GM12878 (cell line): ENCODE data around the gene FOXL1. TPM values are rescaled to one million over a fixed set of nuclear protein-coding genes. Genes with fewer than 3 reads are reported as not detected.

Experiments
- ATAC-seq: fragments of 200-7000 bp; cut with Tn5 transposase; 3 replicates; pipeline ENCODE4 v1.9.1; 2020; ENCODE audit warnings: mild to moderate bottlenecking, moderate library complexity
- BruUV-seq: library from RNA; stranded (reverse); fragments of 400-500 nt; replicated peaks from 2 replicates; lab custom pipeline; 2021; lab: Mats Ljungman, UMichigan
- CTCF ChIA-PET: fragments of 300-600 bp; sonication (Branson Sonifier 250); formaldehyde crosslinking; extraction: SDS; loops from one replicate; lab custom pipeline; 2021; ENCODE audit warnings: inconsistent platforms; lab: Yijun Ruan, JAX
- POLR2A ChIA-PET: fragments of 350-600 bp; formaldehyde crosslinking; extraction: SDS; loops from one replicate; lab custom pipeline; 2021; ENCODE audit warnings: inconsistent platforms; lab: Charles Lee
- RAD21 ChIA-PET: fragments of 300-600 bp; sonication (Branson Sonifier 250); formaldehyde crosslinking; loops from one replicate; lab custom pipeline; 2023; ENCODE audit warnings: antibody characterized with exemption; ENCODE audit not compliant: unreplicated experiment; lab: Charles Lee
- SMC1A ChIA-PET: fragments of 300-600 bp; sonication (Branson Sonifier 250); formaldehyde crosslinking; loops from one replicate; lab custom pipeline; 2023; ENCODE audit not compliant: unreplicated experiment, uncharacterized antibody; lab: Charles Lee
- DNase-seq: peaks from one replicate; pipeline ENCODE4 v3.0.0-alpha.2; 2011; ENCODE audit warnings: low read depth, low spot score
- FAIRE-seq: peaks from 3 replicates; lab custom pipeline; 2011; peaks lifted over from hg19 to GRCh38; lab: Jason Lieb, UNC
- H2AFZ ChIP-seq: 2 replicates; pipeline ENCODE4 v1.6.0; 2011; ENCODE audit warnings: low read depth, low read length, control low read depth; ENCODE audit not compliant: control insufficient read depth
- H3K27ac ChIP-seq: 2 replicates; pipeline ENCODE4 v1.5.1; 2011; ENCODE audit warnings: control low read depth; ENCODE audit not compliant: control insufficient read depth, insufficient read depth
- H3K27me3 ChIP-seq, 2 experiments: replicated peaks in 1 of 2; 2 replicates each; pipeline versions ENCODE4 v1.6.0 to v1.6.1; 2011; ENCODE audit warnings: low read length in 1 of 2; ENCODE audit not compliant: control insufficient read depth in 2 of 2, insufficient read depth in 2 of 2
- H3K36me3 ChIP-seq, 2 experiments: 2 replicates each; pipeline ENCODE4 v1.5.1; 2011; ENCODE audit warnings: low read length in 1 of 2; ENCODE audit not compliant: control insufficient read depth in 2 of 2, insufficient read depth in 2 of 2
- H3K4me1 ChIP-seq: 2 replicates; pipeline ENCODE4 v1.6.1; 2011; ENCODE audit warnings: mild to moderate bottlenecking, low read length, moderate library complexity, mixed read lengths; ENCODE audit not compliant: control insufficient read depth, insufficient read depth
- H3K4me2 ChIP-seq: 2 replicates; pipeline ENCODE4 v1.6.0; 2011; ENCODE audit warnings: control low read depth; ENCODE audit not compliant: control insufficient read depth, insufficient read depth
- H3K4me3 ChIP-seq: fragments of 200-600 bp; sonication (generic); 2 replicates; pipeline ENCODE4 v1.5.1; 2016
- H3K79me2 ChIP-seq: 2 replicates; pipeline ENCODE4 v1.6.0; 2011; ENCODE audit warnings: low read length; ENCODE audit not compliant: control insufficient read depth, insufficient read depth
- H3K9ac ChIP-seq: 2 replicates; pipeline ENCODE4 v1.8.0; 2011; ENCODE audit warnings: low read length, control low read depth, mixed read lengths; ENCODE audit not compliant: control insufficient read depth, insufficient read depth
- H3K9me3 ChIP-seq: replicated peaks from 3 replicates; pipeline ENCODE4 v1.5.1; 2011; ENCODE audit warnings: mild to moderate bottlenecking, low read length; ENCODE audit not compliant: control insufficient read depth, insufficient read depth
- H4K20me1 ChIP-seq: 2 replicates; pipeline ENCODE4 v1.6.0; 2011; ENCODE audit not compliant: control insufficient read depth, insufficient read depth
- DPF2 ChIP-seq: fragments of 450-650 bp; IDR thresholded peaks from 2 replicates; pipeline ENCODE4 v1.6.1; 2017; ENCODE audit warnings: mild to moderate bottlenecking
- EGR1 ChIP-seq, 2 experiments: IDR thresholded peaks; 1 replicate in 1 of 2; 2 replicates in 1 of 2; pipeline ENCODE4 v1.6.1; 2011 to 2012; ENCODE audit warnings: low read depth in 2 of 2, low read length in 2 of 2, borderline replicate concordance in 1 of 2, mild to moderate bottlenecking in 1 of 2, moderate library complexity in 1 of 2
- ESRRA ChIP-seq: IDR thresholded peaks from 2 replicates; pipeline ENCODE4 v1.6.1; 2012; ENCODE audit warnings: mild to moderate bottlenecking, low read length, improper control_type of control experiment
- GABPA ChIP-seq: IDR thresholded peaks from 2 replicates; pipeline ENCODE4 v1.6.1; 2014; ENCODE audit warnings: antibody characterized with exemption, low read depth, mild to moderate bottlenecking, inconsistent platforms
- GATAD2B ChIP-seq: fragments of 450-650 bp; conservative IDR thresholded peaks from 2 replicates; pipeline ENCODE4 v1.6.1; 2017; ENCODE audit warnings: low read depth, mild to moderate bottlenecking, moderate library complexity
- HDGF ChIP-seq: fragments of 450-650 bp; IDR thresholded peaks from 2 replicates; pipeline ENCODE4 v1.6.1; 2016; ENCODE audit warnings: antibody characterized with exemption
- MYC ChIP-seq: IDR thresholded peaks from 2 replicates; pipeline ENCODE4 v1.6.1; 2011; ENCODE audit warnings: mild to moderate bottlenecking, low read length, moderate library complexity, inconsistent platforms; ENCODE audit not compliant: insufficient read depth, insufficient replicate concordance, insufficient read length, severe bottlenecking
- NR2F1 ChIP-seq: fragments of 450-650 bp; conservative IDR thresholded peaks from 2 replicates; pipeline ENCODE4 v1.6.1; 2017; ENCODE audit warnings: mild to moderate bottlenecking
- POLR2AphosphoS5 ChIP-seq: IDR thresholded peaks from 2 replicates; pipeline ENCODE4 v1.6.1; 2011; ENCODE audit warnings: mild to moderate bottlenecking, low read length, inconsistent platforms
- RAD21 ChIP-seq: IDR thresholded peaks from 2 replicates; pipeline ENCODE4 v1.6.1; 2011; ENCODE audit warnings: mild to moderate bottlenecking, low read depth, low read length, moderate library complexity; ENCODE audit not compliant: insufficient read depth
- RCOR1 ChIP-seq: conservative IDR thresholded peaks from 2 replicates; pipeline ENCODE4 v1.6.1; 2012; ENCODE audit warnings: low read depth, low read length, improper control_type of control experiment
- RFX5 ChIP-seq: IDR thresholded peaks from 2 replicates; pipeline ENCODE4 v1.6.1; 2011; ENCODE audit warnings: low read depth, low read length, improper control_type of control experiment
- SUPT20H ChIP-seq: IDR thresholded peaks from 2 replicates; pipeline ENCODE4 v1.6.1; 2011; ENCODE audit warnings: low read depth, mild to moderate bottlenecking, low read length, moderate library complexity, borderline replicate concordance; ENCODE audit not compliant: control insufficient read depth
- ZSCAN29 ChIP-seq: fragments of 450-650 bp; IDR thresholded peaks from 2 replicates; pipeline ENCODE4 v1.6.1; 2017; ENCODE audit warnings: mild to moderate bottlenecking, moderate library complexity
- WGBS: methylation state at CpG from one replicate; pipeline ENCODE4 v1.1.6; 2016; ENCODE audit warnings: low lambda C conversion rate; ENCODE audit not compliant: insufficient replicate concordance, insufficient coverage; ENCODE audit errors: missing lambda C conversion rate; 5-methylcytosine and 5-hydroxymethylcytosine counted together
- in situ Hi-C: fragments of 300-500 bp; cut with MboI; formaldehyde crosslinking; loops from 9 replicates; pipeline ENCODE4 v1.14.3; 2018; ENCODE audit warnings: mixed read lengths
- intact Hi-C: fragments of 100-400 bp; cut with micrococcal nuclease; formaldehyde crosslinking; loops from one replicate; pipeline ENCODE4 v1.14.2; 2022; ENCODE audit not compliant: unreplicated experiment
- polyA plus RNA-seq, 11 experiments: library from polyadenylated mRNA; depleted of rRNA in 4 of 11; unstranded in 6 of 11; stranded (reverse) in 5 of 11; fragments of >200 nt; fragmentation: Nextera tagmentation in 4 of 11; fragmentation: Illumina TruSeq in 1 of 11; extraction: Ambion mirVana in 4 of 11; extraction: Trizol in 1 of 11; gene quantifications; 1 replicate in 1 of 11; 2 replicates in 10 of 11; pipeline versions ENCODE4 v1.2.1 to v1.2.3, GENCODE V29; 2011 to 2016; ENCODE audit warnings: inconsistent platforms in 2 of 11, missing spikeins in 2 of 11, low read depth in 1 of 11
- total RNA-seq, 4 experiments: library from RNA; depleted of rRNA in 3 of 4; stranded (reverse); fragments of >200 nt in 3 of 4; fragmentation: Illumina TruSeq in 1 of 4; extraction: Trizol in 1 of 4; gene quantifications; 2 replicates each; pipeline versions ENCODE4 v1.2.1 to v1.2.3, GENCODE V29; 2013 to 2021
- TF ChIP-seq, protein P1 (sequence below): fragments of 450-650 bp; IDR thresholded peaks from 2 replicates; pipeline ENCODE4 v1.6.1; 2017; ENCODE audit warnings: mild to moderate bottlenecking, low read depth, inconsistent platforms; ENCODE audit not compliant: poor library complexity, severe bottlenecking
- TF ChIP-seq, protein P2 (sequence below): IDR thresholded peaks from 2 replicates; pipeline ENCODE4 v1.6.1; 2012; ENCODE audit warnings: low read depth, low read length, improper control_type of control experiment
- TF ChIP-seq, protein P3 (sequence below): fragments of 450-650 bp; IDR thresholded peaks from 2 replicates; pipeline ENCODE4 v1.6.1; 2017; ENCODE audit warnings: borderline replicate concordance
- TF ChIP-seq, protein P4 (sequence below): fragments of 450-650 bp; conservative IDR thresholded peaks from 2 replicates; pipeline ENCODE4 v1.6.1; 2017; ENCODE audit warnings: mild to moderate bottlenecking, moderate library complexity

Gene FOXL1
- total and polyA plus RNA-seq, 10 of the 15 experiments (the other 5 are each of a cell fraction or from before 2014, with no cell fraction given) = 0.05 TPM; not detected in 9

DNA sequence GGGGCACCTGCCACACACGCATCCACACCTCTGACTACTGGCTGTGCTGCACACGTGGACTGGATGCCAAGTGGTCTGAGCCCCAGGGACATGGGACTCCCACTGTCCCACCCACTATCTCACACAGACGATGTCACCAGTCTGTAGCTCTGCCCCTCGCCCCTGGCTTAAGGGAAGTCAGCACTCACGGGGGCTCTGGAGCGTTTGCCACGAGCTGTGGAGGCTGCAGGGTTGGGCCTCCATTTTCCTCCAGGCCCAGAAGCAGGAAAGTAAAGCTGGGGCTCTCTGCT is 45.9 kb upstream of the FOXL1 start (continued):
- TF ChIP-seq, protein P1, sequence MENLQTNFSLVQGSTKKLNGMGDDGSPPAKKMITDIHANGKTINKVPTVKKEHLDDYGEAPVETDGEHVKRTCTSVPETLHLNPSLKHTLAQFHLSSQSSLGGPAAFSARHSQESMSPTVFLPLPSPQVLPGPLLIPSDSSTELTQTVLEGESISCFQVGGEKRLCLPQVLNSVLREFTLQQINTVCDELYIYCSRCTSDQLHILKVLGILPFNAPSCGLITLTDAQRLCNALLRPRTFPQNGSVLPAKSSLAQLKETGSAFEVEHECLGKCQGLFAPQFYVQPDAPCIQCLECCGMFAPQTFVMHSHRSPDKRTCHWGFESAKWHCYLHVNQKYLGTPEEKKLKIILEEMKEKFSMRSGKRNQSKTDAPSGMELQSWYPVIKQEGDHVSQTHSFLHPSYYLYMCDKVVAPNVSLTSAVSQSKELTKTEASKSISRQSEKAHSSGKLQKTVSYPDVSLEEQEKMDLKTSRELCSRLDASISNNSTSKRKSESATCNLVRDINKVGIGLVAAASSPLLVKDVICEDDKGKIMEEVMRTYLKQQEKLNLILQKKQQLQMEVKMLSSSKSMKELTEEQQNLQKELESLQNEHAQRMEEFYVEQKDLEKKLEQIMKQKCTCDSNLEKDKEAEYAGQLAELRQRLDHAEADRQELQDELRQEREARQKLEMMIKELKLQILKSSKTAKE = no peak
- TF ChIP-seq POLR2AphosphoS5 (no peak), DPF2 (no peak)

DNA sequence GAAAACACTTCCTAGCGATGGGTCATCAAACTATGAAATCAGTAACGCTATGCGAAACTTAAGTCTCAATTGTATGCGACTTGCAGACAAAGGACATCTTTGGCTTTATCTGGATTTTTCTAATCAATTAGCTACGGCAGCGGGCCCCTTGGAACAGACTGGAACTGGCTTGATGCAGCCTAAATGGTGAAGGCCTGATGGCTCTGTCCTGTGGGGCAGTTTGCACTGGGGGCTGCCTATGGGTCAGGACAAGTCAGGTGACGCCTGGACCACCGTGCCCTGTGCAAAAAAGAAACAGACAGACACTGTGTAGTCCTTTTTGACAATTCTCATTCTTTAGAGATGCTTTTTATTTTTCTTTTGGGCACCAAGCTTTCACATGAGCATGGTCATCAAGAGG is 45.3 kb upstream of the FOXL1 start:
- Histone ChIP-seq H3K27me3 (no peaks in the 10 kb centered on the region), H3K27ac (no peak overlapping the region), H3K4me2 (no peak overlapping the region), H3K4me1 (no peaks in the 10 kb centered on the region), H3K79me2 (no peaks in the 10 kb centered on the region), H3K36me3 (no peaks in the 10 kb centered on the region; a peak in 2 of 4 replicates), H2AFZ (no peak overlapping the region), H3K9ac (no peak overlapping the region), H4K20me1 (no peaks in the 10 kb centered on the region; the same call in 1 of the 2 replicates), H3K4me3 (no peak overlapping the region), H3K9me3 (no peaks in the 10 kb centered on the region)
- DNase-seq = no peak
- in situ Hi-C loops (no loop called here), intact Hi-C loops (no loop called here)
- FAIRE-seq = no peak
- ChIA-PET RAD21 (no interaction called here), CTCF (interaction anchor here (1.2 kb wide), 1 partner anchor 12 kb away, joined by 3 read pairs; no protein-coding TSS in a partner anchor), POLR2A (no interaction called here), SMC1A (no interaction called here)
- BruUV-seq = no TSS peak
- WGBS = 94% methylated on average over 8 of the region's 8 CpGs
- ATAC-seq = no peak
- TF ChIP-seq ESRRA (no peak), GABPA (no peak), EGR1 (IDR thresholded peaks at IDR 0.05; ENCODE audit: borderline replicate concordance in 1 of 2, low read depth in 2 of 2, low read length in 2 of 2) (no peak), SUPT20H (no peak), ZSCAN29 (no peak), NR2F1 (no peak), RAD21 (no peak), GATAD2B (no peak), HDGF (no peak), MYC (no peak), RFX5 (no peak), RCOR1 (no peak)
- TF ChIP-seq, protein P2, sequence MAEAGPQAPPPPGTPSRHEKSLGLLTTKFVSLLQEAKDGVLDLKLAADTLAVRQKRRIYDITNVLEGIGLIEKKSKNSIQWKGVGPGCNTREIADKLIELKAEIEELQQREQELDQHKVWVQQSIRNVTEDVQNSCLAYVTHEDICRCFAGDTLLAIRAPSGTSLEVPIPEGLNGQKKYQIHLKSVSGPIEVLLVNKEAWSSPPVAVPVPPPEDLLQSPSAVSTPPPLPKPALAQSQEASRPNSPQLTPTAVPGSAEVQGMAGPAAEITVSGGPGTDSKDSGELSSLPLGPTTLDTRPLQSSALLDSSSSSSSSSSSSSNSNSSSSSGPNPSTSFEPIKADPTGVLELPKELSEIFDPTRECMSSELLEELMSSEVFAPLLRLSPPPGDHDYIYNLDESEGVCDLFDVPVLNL = no peak
- TF ChIP-seq, protein P3, sequence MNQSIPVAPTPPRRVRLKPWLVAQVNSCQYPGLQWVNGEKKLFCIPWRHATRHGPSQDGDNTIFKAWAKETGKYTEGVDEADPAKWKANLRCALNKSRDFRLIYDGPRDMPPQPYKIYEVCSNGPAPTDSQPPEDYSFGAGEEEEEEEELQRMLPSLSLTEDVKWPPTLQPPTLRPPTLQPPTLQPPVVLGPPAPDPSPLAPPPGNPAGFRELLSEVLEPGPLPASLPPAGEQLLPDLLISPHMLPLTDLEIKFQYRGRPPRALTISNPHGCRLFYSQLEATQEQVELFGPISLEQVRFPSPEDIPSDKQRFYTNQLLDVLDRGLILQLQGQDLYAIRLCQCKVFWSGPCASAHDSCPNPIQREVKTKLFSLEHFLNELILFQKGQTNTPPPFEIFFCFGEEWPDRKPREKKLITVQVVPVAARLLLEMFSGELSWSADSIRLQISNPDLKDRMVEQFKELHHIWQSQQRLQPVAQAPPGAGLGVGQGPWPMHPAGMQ = no peak
- TF ChIP-seq, protein P4, sequence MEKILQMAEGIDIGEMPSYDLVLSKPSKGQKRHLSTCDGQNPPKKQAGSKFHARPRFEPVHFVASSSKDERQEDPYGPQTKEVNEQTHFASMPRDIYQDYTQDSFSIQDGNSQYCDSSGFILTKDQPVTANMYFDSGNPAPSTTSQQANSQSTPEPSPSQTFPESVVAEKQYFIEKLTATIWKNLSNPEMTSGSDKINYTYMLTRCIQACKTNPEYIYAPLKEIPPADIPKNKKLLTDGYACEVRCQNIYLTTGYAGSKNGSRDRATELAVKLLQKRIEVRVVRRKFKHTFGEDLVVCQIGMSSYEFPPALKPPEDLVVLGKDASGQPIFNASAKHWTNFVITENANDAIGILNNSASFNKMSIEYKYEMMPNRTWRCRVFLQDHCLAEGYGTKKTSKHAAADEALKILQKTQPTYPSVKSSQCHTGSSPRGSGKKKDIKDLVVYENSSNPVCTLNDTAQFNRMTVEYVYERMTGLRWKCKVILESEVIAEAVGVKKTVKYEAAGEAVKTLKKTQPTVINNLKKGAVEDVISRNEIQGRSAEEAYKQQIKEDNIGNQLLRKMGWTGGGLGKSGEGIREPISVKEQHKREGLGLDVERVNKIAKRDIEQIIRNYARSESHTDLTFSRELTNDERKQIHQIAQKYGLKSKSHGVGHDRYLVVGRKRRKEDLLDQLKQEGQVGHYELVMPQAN = no peak
